Neural crest cell (in vitro differentiated cells): ENCODE results near the gene MYH7B. TPM values are rescaled to one million over a fixed set of nuclear protein-coding genes. Genes with fewer than 3 reads are reported as not detected.

Source experiments
- DNase-seq: peaks from one replicate; pipeline ENCODE4 v3.0.0; 2021; ENCODE audit warnings: low read depth, mixed read lengths, low spot score
- H3K27ac Mint-ChIP-seq: one replicate; pipeline ENCODE4 v1.8.0; 2021; ENCODE audit warnings: mild to moderate bottlenecking, mixed read lengths; ENCODE audit not compliant: unreplicated experiment
- H3K27me3 Mint-ChIP-seq: 2 replicates; pipeline ENCODE4 v1.8.0; 2021; ENCODE audit warnings: low read depth, mild to moderate bottlenecking, mixed read lengths
- H3K36me3 Mint-ChIP-seq: 2 replicates; pipeline ENCODE4 v1.8.0; 2021; ENCODE audit warnings: low read depth, mild to moderate bottlenecking, mixed read lengths
- H3K4me1 Mint-ChIP-seq: 2 replicates; pipeline ENCODE4 v1.8.0; 2021; ENCODE audit warnings: mixed read lengths
- H3K4me3 Mint-ChIP-seq: one replicate; pipeline ENCODE4 v1.8.0; 2021; ENCODE audit warnings: mild to moderate bottlenecking, mixed read lengths
- H3K9me3 Mint-ChIP-seq: 2 replicates; pipeline ENCODE4 v1.8.0; 2021; ENCODE audit warnings: mixed read lengths
- CTCF ChIP-seq: fragments of 200-600 bp; sonication (generic); conservative IDR thresholded peaks from 2 replicates; pipeline ENCODE4 v1.5.0; 2021; ENCODE audit warnings: antibody characterized with exemption, mild to moderate bottlenecking
- total RNA-seq: library from RNA; stranded (reverse); gene quantifications from 2 replicates; pipeline ENCODE4 v1.2.1, GENCODE V29; 2021

Gene MYH7B
- total RNA-seq, 1 donor from 2014 or later: 0.77 TPM

DNA sequence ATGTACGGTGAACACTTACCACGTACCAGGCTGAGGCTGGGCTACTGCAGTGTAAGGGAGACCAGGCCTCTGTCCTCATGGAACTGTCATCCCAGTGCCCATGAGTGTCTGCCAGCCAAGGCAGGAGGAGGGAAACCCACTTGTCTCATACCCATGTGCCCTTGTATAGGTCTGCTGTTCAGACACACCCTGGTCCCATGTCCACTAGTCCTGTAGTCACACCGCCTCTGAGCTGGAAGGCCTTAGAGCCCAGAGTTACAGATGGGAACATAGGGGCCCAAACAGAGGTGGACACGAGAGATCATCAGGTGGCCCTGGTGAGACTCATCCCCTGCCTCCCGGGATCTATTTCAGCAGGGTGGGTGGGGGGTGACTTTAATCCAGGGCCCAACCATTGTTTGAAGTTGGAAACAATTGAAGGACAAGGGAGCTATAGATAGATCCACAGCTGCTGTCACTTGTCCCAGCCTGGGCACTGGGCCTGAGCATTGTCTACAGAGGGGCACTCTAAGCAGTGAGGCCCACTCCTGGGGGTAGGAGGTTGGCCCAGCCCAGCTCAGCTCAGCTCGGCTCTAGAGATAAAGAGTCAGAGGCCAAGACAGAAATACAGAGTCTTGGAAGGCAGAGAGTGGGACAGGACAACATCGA lies 14.6 kb downstream of the MYH7B start:
- TF ChIP-seq CTCF: no peak
- H3K4me1 Mint-ChIP-seq: peaks cover 14% of the 10 kb centered on the region
- H3K27ac Mint-ChIP-seq: no peak overlapping the region
- DNase-seq: no peak
- no peaks in the 10 kb centered on the region for H3K36me3 Mint-ChIP-seq
- H3K9me3 Mint-ChIP-seq: no peaks in the 10 kb centered on the region
- H3K27me3 Mint-ChIP-seq: no peaks in the 10 kb centered on the region
- no peak overlapping the region for H3K4me3 Mint-ChIP-seq

DNA sequence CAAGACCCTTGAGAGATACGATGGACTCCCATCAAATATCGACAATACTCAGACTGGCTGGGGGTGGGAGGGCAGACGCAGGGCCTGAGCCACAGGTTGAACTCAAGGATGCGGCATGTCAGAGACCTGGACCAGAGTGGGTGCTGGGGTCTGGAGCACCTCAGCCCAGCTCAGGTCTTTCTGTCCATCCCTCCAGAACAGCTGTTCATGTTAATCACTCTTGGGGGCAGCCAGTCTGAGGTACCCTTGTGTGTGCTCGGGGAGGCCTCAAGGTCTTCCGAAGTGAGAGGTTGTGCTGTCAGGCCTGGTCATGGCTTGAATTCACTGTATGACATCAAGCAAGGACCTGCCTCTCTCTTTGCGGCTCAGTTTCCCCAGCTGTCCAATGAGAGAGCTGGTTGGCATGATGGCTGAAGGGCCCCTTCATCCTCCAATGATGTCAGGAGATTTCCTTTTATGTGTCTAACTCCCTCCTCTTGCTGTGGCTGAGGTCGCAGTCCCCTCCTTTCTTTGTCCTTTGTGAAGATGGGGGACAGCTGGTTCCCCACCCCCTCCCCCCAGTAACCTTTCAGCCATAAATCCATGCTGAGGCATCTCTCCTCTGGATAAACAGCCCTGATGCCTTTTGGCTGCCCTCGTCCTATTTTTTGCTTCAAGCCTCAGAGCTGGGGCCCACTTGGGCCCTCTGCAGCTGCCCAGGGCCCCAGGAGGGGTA lies 15.3 kb downstream of the MYH7B start:
- H3K4me1 Mint-ChIP-seq: peaks cover 14% of the 10 kb centered on the region
- no peak for TF ChIP-seq CTCF
- H3K36me3 Mint-ChIP-seq: no peaks in the 10 kb centered on the region
- no peaks in the 10 kb centered on the region for H3K27me3 Mint-ChIP-seq
- H3K27ac Mint-ChIP-seq: peak overlapping the region; percentile 46
- no peak for DNase-seq
- no peaks in the 10 kb centered on the region for H3K9me3 Mint-ChIP-seq
- H3K4me3 Mint-ChIP-seq: no peak overlapping the region

- DNase-seq: no peak
- Mint-ChIP-seq H3K27ac (no peak overlapping the region), H3K9me3 (no peaks in the 10 kb centered on the region), H3K36me3 (no peaks in the 10 kb centered on the region), H3K27me3 (peaks cover 4% of the 10 kb centered on the region), H3K4me3 (no peak overlapping the region), H3K4me1 (peaks cover 21% of the 10 kb centered on the region)
- no peak for TF ChIP-seq CTCF
Measured at GRCh38 chr20:34971561-34972235, 16.0 kb downstream of the MYH7B start.

- TF ChIP-seq CTCF: no peak
- Mint-ChIP-seq H3K4me3 (no peak overlapping the region), H3K27ac (no peak overlapping the region), H3K27me3 (peaks cover 4% of the 10 kb centered on the region), H3K4me1 (peaks cover 29% of the 10 kb centered on the region), H3K9me3 (no peaks in the 10 kb centered on the region), H3K36me3 (no peaks in the 10 kb centered on the region)
- DNase-seq: no peak
Measured at GRCh38 chr20:34974246-34974645, 18.6 kb downstream of the MYH7B start.

- H3K4me1 Mint-ChIP-seq: peaks cover 29% of the 10 kb centered on the region
- peaks cover 4% of the 10 kb centered on the region for H3K27me3 Mint-ChIP-seq
Measured at GRCh38 chr20:34976286-34976685, 20.6 kb downstream of the MYH7B start.

More at GRCh38 chr20:34976286-34976685, 20.6 kb downstream of the MYH7B start:
- H3K36me3 Mint-ChIP-seq: no peaks in the 10 kb centered on the region
- DNase-seq: no peak
- H3K9me3 Mint-ChIP-seq: no peaks in the 10 kb centered on the region
- no peak overlapping the region for H3K4me3 Mint-ChIP-seq
- H3K27ac Mint-ChIP-seq: no peak overlapping the region
- TF ChIP-seq CTCF: no peak
